ENCODE measurements around the gene SRSF3. TPM values are rescaled to one million over a fixed set of nuclear protein-coding genes. Genes with fewer than 3 reads are reported as not detected.

Gene SRSF3
- total RNA-seq, 4 donors from 2014 or later = 93.2 to 247 (median 116) TPM

GRCh38 chr6:36550473-36551000 lies 43.6 kb upstream of the SRSF3 start:
- TF ChIP-seq, protein P1, sequence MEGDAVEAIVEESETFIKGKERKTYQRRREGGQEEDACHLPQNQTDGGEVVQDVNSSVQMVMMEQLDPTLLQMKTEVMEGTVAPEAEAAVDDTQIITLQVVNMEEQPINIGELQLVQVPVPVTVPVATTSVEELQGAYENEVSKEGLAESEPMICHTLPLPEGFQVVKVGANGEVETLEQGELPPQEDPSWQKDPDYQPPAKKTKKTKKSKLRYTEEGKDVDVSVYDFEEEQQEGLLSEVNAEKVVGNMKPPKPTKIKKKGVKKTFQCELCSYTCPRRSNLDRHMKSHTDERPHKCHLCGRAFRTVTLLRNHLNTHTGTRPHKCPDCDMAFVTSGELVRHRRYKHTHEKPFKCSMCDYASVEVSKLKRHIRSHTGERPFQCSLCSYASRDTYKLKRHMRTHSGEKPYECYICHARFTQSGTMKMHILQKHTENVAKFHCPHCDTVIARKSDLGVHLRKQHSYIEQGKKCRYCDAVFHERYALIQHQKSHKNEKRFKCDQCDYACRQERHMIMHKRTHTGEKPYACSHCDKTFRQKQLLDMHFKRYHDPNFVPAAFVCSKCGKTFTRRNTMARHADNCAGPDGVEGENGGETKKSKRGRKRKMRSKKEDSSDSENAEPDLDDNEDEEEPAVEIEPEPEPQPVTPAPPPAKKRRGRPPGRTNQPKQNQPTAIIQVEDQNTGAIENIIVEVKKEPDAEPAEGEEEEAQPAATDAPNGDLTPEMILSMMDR (IDR thresholded peaks at IDR 0.05; ENCODE audit: low read depth) = no peak

- TF ChIP-seq, protein P1 (IDR thresholded peaks at IDR 0.05; ENCODE audit: low read depth) = no peak
These were observed 38.4 kb upstream of the SRSF3 start for GRCh38 chr6:36555750-36556252.

DNA sequence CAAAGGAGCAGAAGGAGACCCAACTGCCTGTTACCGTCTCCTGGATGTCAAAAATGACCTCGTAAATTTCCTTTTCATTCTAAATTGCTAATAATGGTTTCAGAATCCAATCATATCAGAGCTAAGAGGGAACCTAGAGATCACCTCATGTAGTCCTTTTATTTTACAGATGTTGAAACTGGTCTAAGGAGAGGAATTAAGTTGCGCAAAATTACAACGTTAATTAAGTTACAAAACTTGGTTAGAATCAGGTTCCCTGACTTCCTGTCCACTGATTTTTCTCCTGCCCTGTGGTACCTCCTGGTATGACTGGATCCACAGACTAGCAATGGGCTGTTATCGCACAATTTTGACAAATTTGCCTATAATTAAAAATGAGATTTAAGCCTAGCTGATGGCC lies 37.9 kb upstream of the SRSF3 start:
- TF ChIP-seq, protein P1 (IDR thresholded peaks at IDR 0.05; ENCODE audit: low read depth) = no peak

DNA sequence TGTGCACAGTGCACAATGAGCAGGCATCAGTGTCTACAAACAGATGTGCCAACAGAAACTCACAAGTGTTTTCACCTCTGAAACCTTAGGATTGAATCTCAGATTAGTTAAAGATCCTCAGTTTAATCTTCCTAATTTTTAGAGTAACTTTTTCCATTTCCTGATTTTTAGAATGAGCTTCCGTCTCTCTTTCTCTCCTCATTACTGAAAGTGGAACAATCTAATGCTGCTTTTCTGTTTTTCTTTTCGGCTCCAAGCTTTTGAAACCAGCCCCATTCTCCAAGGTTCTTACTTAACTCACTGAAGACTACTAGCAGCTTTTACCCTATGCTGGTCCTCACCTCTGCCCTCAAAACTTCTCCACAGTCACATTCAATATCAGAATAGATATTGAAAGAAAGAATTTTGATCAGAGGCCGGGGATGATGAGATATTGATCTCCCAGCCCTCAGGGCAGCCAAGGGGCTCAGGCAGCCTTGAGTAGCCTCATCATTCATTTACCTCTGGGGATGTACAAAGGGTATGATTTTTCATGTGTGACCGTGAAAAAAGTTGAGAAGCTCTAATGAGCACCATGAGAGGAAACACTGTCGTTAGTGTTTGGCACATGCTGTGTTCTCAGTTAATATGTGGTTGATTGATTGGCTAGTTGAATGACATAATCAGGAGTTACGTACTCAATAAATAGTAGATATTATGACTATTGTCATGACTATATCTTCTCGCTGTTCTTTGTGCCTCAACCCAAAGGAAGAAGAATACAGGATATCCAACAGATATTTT lies 35.0 kb upstream of the SRSF3 start:
- TF ChIP-seq, protein P1 (IDR thresholded peaks at IDR 0.05; ENCODE audit: low read depth) = no peak

DNA sequence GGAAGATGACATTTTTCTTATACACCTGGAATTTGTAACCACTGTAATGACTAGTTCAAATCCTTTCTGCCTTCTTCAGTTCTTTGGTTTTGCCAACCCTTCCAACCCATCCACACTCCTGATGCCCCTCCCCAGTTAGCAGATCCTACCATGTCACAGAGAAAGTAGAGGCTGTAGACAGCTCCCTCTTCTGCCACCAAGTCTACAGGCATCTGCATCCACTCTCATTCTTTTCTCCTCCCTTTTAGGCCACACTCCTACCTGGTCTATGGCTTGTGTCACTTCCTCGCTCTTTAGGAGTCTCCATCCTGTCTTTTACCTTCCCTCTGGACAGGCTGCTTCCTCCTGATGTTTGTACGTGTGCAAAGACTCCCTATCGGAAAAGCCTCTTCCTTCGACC lies 33.3 kb upstream of the SRSF3 start:
- TF ChIP-seq, protein P1 (IDR thresholded peaks at IDR 0.05; ENCODE audit: low read depth) = no peak

GRCh38 chr6:36563237-36563927 lies 30.8 kb upstream of the SRSF3 start:
- TF ChIP-seq, protein P1 (IDR thresholded peaks at IDR 0.05; ENCODE audit: low read depth) = no peak

DNA sequence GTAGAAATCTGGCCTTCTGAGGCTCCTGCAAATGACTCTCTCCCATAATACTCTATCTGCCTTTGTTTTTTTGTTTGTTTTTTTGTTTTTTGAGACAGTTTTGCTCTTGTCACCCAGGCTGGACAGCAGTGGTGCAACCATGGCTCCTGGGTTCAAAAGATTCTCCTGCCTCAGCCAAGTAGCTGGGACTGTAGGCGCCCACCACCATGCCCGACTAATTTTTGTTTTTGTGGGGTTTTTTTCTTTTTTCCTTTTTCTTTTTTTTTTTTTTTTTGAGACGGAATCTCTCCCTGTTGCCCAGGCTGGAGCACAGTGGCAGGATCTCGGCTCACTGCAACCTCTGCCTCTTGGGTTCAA lies 30.3 kb upstream of the SRSF3 start:
- TF ChIP-seq, protein P1 (IDR thresholded peaks at IDR 0.05; ENCODE audit: low read depth) = no peak

All from subcutaneous adipose tissue (tissue), 4 donors.